Ammon's horn (tissue), 1 donor: ENCODE results near the gene PDIA6.
A peak's percentile ranks its signal among the peaks of the same experiment; 100 is the strongest.
"Not testable (repeated sequence)": the region's sequence is repeated elsewhere in the genome, so short reads cannot be mapped to it uniquely, and the experiment has no call there.

Experiments used
- DNase-seq: peaks from one replicate; pipeline ENCODE4 v3.0.0-alpha.2; 2016; ENCODE audit warnings: low spot score

Gene PDIA6

DNA sequence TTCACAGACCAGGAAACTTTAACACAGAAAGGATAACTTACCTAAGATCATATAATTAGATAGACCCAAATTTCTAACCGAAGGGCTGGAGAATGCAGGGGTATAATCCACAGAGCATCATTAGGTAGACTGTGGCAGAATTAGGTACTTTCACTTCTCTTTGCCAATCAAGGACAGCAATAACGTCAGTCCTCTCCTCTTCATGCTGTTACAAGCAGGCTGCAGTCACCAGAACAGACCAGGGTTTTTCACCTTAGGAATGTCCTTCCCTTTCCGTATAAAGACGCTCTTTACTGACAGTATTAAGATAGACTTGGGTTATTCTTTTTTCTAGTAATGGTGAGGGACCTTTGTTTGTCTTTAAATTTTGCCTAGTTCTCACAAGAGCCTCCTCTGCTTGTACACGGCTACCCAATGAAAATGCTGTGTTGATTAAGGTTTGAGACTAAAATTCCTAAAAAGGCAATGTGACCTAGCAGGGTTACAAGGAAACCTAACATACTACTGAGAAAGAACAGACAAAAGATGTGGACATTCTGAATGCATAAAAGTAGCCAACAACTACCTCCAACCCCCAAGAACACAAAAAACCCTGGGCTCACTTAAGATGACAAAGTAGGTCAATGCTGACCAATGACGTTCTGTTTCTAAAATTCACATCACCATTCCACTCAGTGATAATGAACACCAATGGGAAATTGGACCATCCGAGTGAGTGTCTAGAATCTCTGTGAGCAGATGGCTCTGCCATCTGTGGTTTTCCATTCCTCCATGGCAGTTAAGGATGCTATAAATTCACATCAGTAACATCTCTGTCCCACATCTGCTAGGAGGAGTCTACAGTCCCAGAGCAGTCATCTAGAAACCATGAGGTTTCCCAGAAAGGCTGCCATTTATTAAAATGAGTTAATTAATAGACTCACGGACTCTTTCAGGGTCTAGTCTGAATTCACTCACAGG lies 2.1 kb downstream of the PDIA6 start:
- no peak for DNase-seq

- no peak for DNase-seq
Measured at GRCh38 chr2:10806543-10806942, 6.0 kb downstream of the PDIA6 start.

DNA sequence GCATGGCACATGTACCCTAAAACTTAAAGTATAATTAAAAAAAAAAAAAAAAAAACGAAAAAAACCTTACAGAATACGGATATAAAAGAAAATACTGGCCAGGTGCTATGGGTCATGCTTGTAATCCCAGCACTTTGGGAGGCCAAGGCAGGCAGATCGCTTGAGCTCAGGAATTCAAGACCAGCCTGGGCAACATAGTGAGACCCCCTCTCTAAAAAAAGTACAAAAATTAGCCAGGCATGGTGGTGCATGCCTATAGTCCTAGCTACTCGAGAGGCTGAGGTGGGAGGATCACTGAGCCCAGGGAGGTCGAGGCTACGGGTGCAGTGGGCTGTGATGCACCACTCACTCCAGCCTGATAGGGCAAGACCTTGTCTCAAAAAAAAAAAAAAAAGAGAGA lies 6.6 kb downstream of the PDIA6 start:
- not testable (repeated sequence) for DNase-seq

DNA sequence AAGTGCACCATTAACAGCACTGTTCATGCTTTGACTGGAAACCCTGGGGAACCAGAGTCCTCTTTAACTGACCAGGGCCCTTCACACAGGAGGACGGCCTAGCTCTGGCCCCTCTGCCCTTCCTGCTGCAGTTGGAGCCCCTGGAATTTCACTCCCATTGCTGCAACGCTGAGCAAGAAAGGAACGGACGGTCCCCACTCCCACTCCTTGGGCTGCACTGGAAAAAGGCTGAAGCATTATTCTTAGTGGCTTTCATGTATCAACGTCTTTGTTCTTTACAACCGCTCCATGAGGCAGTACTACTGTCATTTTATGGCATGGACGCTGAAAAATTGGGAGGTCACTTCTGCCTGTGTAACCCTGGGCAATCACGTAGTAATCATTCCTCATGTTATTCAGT lies 9.9 kb downstream of the PDIA6 start:
- no peak for DNase-seq

GRCh38 chr2:10800163-10800562 lies 12.4 kb downstream of the PDIA6 start:
- DNase-seq: no peak

- DNase-seq: no peak
Measured at GRCh38 chr2:10798783-10799182, 13.8 kb downstream of the PDIA6 start.

GRCh38 chr2:10796703-10797102 lies 15.9 kb downstream of the PDIA6 start:
- DNase-seq: no peak

DNA sequence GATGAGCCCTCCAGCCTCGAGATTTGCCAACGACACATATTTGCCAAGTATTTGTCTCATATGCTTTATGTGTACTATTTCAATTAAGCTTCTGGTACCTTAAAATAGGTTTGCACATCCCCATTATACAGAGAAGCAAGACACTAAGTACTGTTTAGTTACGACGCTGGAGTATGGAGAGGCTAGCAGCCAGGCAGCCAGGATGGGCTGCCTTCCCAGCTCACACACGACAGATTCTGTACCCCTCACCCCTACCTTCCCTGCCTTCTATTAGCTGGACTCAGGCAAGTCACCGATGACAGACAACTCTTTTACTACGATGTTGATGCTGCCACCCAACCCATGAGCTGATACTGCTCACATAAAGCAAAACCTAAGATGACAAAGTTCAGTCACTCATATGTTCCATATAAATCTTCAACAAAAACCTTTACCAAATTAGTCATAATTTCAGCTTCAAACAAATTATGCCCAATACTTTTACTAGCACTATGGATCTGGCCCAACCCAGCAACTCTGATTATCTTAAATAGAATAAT lies 17.0 kb downstream of the PDIA6 start:
- no peak for DNase-seq

- DNase-seq: no peak
Measured at GRCh38 chr2:10794876-10795275, 17.7 kb downstream of the PDIA6 start.

GRCh38 chr2:10793816-10794215 lies 18.8 kb downstream of the PDIA6 start:
- no peak for DNase-seq

DNA sequence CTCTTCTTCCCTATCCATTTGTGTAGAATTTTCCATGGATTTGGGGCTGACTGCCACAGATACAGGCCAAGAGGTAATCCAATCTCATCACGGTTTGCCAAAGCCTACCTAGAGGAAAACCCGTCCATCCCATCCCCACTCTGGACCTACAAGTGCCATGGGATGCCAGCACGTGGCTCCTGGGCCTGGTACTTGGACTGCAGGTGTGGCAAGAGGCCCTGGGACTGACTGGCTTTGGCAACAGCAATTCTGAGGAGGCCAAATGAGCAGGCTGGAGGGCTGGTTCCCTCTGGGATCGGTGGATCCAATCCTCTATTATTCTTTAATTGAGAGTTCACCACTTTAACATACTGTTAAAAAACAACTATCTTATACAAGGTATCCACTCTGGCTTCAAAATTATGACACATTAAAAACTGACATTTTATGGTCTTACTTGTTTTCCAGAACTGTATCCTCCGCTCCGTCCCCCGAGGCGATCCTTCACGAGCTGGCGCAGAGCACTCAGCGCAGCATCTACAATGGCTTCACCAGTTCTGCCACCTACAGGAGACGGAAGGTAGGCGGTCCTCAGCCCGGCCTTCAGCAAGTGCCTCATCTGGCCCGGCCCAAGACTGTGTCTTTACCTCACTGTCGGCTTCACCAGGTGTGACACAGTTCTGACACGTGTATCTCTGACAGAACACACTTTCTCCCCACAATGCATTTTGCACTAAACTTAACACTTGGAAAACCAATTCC lies 19.8 kb downstream of the PDIA6 start:
- DNase-seq: peak; percentile 29

- DNase-seq: no peak
Measured at GRCh38 chr2:10792001-10792634, 20.5 kb downstream of the PDIA6 start.

- no peak for DNase-seq
Measured at GRCh38 chr2:10790228-10790973, 22.2 kb downstream of the PDIA6 start.

DNA sequence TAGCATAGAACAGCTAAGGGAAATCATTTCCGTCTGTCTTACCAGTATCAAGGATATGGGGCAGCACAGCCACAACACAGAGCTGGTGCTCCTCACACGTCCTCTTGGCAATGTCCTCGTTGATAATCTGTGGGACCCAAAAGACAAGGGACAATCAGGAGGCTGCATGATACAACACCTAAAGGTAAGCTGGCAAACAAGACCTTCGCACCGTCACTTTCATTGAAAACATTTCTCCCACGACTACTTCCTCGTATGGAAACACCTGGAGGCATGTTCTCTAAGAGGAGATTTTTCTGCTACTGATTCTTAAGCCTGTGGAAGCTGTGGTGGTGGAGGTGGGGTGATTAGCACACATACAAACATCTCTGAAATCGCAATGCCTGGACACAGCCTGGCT lies 23.7 kb downstream of the PDIA6 start:
- no peak for DNase-seq

DNA sequence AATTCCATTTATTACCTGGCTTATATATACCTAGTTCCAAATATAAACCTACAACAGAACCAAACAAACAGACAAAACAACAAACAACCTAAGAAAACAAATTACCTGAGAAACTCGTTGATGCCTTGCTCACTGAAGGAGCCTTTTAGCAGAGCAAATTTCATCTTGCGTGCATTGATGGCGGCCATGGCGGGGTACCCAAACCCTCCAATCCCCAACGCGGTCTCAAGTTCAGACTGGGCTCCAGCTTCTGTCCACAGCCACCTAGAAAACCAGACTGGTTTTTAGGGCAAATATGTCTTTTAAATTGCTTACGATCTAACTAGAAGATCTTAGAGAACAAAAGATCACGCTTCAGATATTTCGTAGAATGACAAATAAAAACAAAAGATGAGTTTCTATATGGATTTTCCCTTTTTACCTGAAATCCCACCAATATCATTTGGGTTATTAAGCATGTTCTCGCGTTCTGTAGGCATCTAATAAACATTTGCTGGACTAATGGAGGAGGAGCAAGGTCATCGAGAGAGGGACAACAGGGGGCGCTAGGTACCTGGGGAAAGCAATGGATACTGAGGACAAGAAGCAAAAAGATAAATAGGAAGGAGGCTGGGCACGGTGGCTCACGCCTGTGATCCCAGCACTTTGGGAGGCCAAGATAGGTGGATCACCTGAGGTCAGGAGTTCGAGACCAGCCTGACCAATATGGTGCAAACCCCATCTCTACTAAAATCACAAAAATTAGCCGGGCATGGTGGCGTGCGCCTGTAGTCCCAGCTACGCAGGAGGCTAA lies 25.2 kb downstream of the PDIA6 start:
- DNase-seq: no peak

GRCh38 chr2:10786240-10786982 lies 26.2 kb downstream of the PDIA6 start:
- no peak for DNase-seq

GRCh38 chr2:10785260-10785659 lies 27.3 kb downstream of the PDIA6 start:
- no peak for DNase-seq

DNA sequence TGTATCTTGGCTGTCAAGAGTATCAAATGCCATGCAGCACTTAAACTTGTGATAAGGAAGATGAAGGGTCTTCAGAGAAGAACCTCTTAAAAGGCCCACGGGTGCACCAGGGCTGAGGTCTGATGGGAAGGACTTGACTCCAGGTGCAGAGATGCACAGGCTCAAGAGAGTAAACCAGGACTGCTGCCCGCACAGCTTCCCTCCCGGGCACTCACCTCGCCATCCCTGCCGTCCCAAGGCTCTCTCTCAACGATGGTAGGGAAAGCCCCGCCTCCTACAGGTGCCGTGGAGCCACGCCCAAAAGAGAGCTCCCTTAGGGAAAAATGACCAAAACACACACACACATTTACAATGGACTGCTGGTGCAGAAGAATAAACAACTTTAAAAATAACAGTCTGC lies 27.9 kb downstream of the PDIA6 start:
- DNase-seq: no peak

- DNase-seq: no peak
Measured at GRCh38 chr2:10783421-10783820, 29.2 kb downstream of the PDIA6 start.

DNA sequence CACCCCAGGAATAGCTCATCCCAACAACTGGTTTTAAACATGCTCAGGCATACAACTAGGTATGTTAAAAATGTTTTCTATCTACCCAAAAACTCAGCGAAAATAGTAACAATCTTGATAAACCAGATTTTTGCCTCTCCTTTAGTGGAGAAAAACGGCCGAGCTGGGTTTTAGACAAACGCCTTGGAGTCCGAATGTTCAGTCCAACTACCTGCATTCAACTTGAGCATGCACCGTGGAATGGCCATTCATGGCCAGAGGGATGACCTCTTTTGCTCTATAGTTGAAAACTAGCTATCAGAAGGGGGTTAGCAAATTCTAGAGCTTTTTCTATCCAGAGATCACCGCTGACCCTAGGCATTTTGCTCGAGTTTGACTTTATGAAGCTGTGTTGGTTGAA lies 30.8 kb downstream of the PDIA6 start:
- no peak for DNase-seq
